H1 (cell line): Measurements from ENCODE around the gene BSCL2.
A peak's percentile ranks its signal among the peaks of the same experiment; 100 is the strongest.

ENCODE experiments used
- EZH2 ChIP-seq: fragments of 200-600 bp; sonication (generic); IDR thresholded peaks from 2 replicates; pipeline ENCODE4 v1.7.1; 2012; ENCODE audit warnings: low read depth, mild to moderate bottlenecking, moderate library complexity, low read length, inconsistent platforms; ENCODE audit not compliant: severe bottlenecking
- NANOG ChIP-seq: IDR thresholded peaks from 2 replicates; pipeline ENCODE4 v1.6.1; 2011; ENCODE audit warnings: low read length, low read depth, mild to moderate bottlenecking, inconsistent platforms; ENCODE audit not compliant: insufficient read depth, poor library complexity, severe bottlenecking
- POLR2A ChIP-seq, 2 experiments: IDR thresholded peaks; 1 replicate in 1 of 2; 2 replicates in 1 of 2; pipeline ENCODE4 v1.6.1; 2011; ENCODE audit warnings: low read depth in 2 of 2, low read length in 2 of 2, mild to moderate bottlenecking in 2 of 2; ENCODE audit errors: control extremely low read depth in 1 of 2
- POLR2AphosphoS5 ChIP-seq: IDR thresholded peaks from 2 replicates; pipeline ENCODE4 v1.6.1; 2011; ENCODE audit warnings: low read depth, low read length
- RNF2 ChIP-seq: fragments of 200-900, 300-1000 bp; sonication (generic); IDR thresholded peaks from 2 replicates; pipeline ENCODE4 v1.7.1; 2016; ENCODE audit warnings: borderline replicate concordance, low read depth, mild to moderate bottlenecking, antibody characterized with exemption, low read length; ENCODE audit not compliant: poor library complexity, severe bottlenecking; ENCODE audit errors: missing control alignments
- SIX5 ChIP-seq: IDR thresholded peaks from 2 replicates; pipeline ENCODE4 v1.6.1; 2011; ENCODE audit warnings: mild to moderate bottlenecking, low read depth, low read length
- TF ChIP-seq, protein P1 (sequence below), 3 experiments: IDR thresholded peaks; 1 replicate in 2 of 3; 2 replicates in 1 of 3; pipeline versions ENCODE4 v1.5.1 to v1.6.1; 2011; ENCODE audit warnings: low read length in 3 of 3, mild to moderate bottlenecking in 3 of 3, inconsistent platforms in 2 of 3, low read depth in 1 of 3, moderate library complexity in 1 of 3; ENCODE audit not compliant: insufficient read depth in 1 of 3; ENCODE audit errors: control extremely low read depth in 1 of 3

DNA sequence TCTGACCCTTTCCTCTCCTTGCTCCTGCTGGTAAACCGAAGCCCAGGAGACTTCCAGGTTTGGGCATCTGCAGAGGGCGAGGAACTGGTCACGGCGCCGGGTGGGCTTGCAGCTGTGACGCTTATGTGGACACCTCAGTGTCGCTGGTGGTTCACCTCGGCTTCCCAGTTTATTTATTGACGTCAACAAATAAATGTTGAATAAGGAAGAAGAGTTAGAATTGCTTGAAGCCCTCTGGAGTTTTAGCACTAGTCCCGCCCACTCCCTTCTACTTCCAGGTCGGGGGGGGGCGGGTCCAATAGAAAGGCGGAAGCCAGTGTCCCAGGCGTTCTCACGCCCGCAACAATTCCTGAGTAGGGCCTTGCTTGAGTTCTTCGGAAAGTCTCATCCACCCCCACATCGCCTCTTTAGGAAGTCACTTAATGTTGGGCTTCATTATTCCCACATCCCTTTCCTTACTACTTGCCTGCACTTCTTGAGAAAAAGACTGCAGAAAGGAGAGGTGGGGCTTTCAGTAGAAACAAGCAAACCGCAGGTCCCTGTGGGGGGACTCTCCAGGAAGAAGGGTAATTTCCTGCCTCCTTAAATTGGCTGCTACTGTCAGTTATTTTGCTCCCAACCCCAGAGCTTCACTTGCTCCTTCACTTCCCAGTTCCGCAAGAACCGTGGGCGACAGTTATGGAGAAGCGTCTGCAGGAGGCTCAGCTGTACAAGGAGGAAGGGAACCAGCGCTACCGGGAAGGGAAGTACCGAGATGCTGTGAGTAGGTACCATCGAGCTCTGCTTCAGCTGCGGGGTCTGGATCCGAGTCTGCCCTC lies 21.2 kb upstream of the BSCL2 start, which contains the start of gene TTC9C:
- TF ChIP-seq, protein P1, sequence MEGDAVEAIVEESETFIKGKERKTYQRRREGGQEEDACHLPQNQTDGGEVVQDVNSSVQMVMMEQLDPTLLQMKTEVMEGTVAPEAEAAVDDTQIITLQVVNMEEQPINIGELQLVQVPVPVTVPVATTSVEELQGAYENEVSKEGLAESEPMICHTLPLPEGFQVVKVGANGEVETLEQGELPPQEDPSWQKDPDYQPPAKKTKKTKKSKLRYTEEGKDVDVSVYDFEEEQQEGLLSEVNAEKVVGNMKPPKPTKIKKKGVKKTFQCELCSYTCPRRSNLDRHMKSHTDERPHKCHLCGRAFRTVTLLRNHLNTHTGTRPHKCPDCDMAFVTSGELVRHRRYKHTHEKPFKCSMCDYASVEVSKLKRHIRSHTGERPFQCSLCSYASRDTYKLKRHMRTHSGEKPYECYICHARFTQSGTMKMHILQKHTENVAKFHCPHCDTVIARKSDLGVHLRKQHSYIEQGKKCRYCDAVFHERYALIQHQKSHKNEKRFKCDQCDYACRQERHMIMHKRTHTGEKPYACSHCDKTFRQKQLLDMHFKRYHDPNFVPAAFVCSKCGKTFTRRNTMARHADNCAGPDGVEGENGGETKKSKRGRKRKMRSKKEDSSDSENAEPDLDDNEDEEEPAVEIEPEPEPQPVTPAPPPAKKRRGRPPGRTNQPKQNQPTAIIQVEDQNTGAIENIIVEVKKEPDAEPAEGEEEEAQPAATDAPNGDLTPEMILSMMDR (IDR thresholded peaks at IDR 0.05; ENCODE audit: control extremely low read depth in 1 of 3, insufficient read depth in 1 of 3, low read depth in 1 of 3, low read length in 3 of 3), result no peak
- TF ChIP-seq POLR2AphosphoS5 (peak; percentile 32), POLR2A (IDR thresholded peaks at IDR 0.05; ENCODE audit: control extremely low read depth in 1 of 2, low read depth in 2 of 2, low read length in 2 of 2) (0 out of 3 replicates have a peak, but pooled peaks of 1 of the 2 experiments have one; percentile 33), SIX5 (no peak), EZH2 (no peak), RNF2 (no peak), NANOG (no peak)
